OCI-LY3 (cell line): ENCODE data around the gene NOL4L.
A peak's percentile ranks its signal among the peaks of the same experiment; 100 is the strongest.

Experiments used
- H2AFZ ChIP-seq: fragments of 200-600, 300-600 bp; shearing (Covaris generic); 2 replicates; pipeline ENCODE4 v1.6.0; 2014; ENCODE audit warnings: antibody characterized with exemption, low read depth, low read length
- H3K27ac ChIP-seq: fragments of 200-600, 300-600 bp; sonication (generic); 2 replicates; pipeline ENCODE4 v1.5.1; 2014; ENCODE audit warnings: mild to moderate bottlenecking, low read length, moderate library complexity, mixed read lengths
- H3K27me3 ChIP-seq: fragments of 200-600, 300-600 bp; sonication (generic); 2 replicates; pipeline ENCODE4 v1.6.1; 2014; ENCODE audit warnings: low read depth, low read length, mixed read lengths
- H3K36me3 ChIP-seq: fragments of 200-600, 300-600 bp; sonication (generic); replicated peaks from 2 replicates; pipeline ENCODE3; 2014; ENCODE audit warnings: low read depth, low read length, mixed read lengths
- H3K4me1 ChIP-seq: fragments of 300-600, 200-600 bp; sonication (generic); 2 replicates; pipeline ENCODE4 v1.6.1; 2014; ENCODE audit warnings: low read length, mixed read lengths
- H3K4me2 ChIP-seq: fragments of 200-600, 300-600 bp; sonication (generic); 2 replicates; pipeline ENCODE4 v1.6.1; 2014; ENCODE audit warnings: low read length, mixed read lengths
- H3K4me3 ChIP-seq: fragments of 300-600, 200-600 bp; sonication (generic); 2 replicates; pipeline ENCODE4 v1.5.1; 2014; ENCODE audit warnings: antibody characterized with exemption, mild to moderate bottlenecking, low read length, moderate library complexity
- H3K79me2 ChIP-seq: fragments of 300-600, 200-600 bp; shearing (Covaris generic); 2 replicates; pipeline ENCODE4 v1.6.1; 2014; ENCODE audit warnings: mild to moderate bottlenecking, low read length, mixed read lengths
- H3K9ac ChIP-seq: fragments of 300-600, 200-600 bp; shearing (Covaris generic); 2 replicates; pipeline ENCODE4 v1.6.0; 2014; ENCODE audit warnings: mild to moderate bottlenecking, low read length, moderate library complexity
- H3K9me3 ChIP-seq: fragments of 200-600, 300-600 bp; shearing (Covaris generic); 2 replicates; pipeline ENCODE4 v1.6.1; 2014; ENCODE audit warnings: low read length, mixed read lengths; ENCODE audit not compliant: insufficient read depth
- H4K20me1 ChIP-seq: fragments of 200-600, 300-600 bp; sonication (generic); 2 replicates; pipeline ENCODE4 v1.6.1; 2016; ENCODE audit warnings: low read length, mixed read lengths; ENCODE audit not compliant: insufficient read depth
- CTCF ChIP-seq: fragments of 200-600, 300-600 bp; sonication (generic); IDR thresholded peaks from 2 replicates; pipeline ENCODE4 v1.5.1; 2014; ENCODE audit warnings: antibody characterized with exemption, low read length, low read depth
- EZH2phosphoT487 ChIP-seq: fragments of 200-600 bp; shearing (Covaris generic); IDR thresholded peaks from 2 replicates; pipeline ENCODE4 v1.6.1; 2018; ENCODE audit warnings: antibody characterized with exemption, mixed run types, low read depth

Gene NOL4L

GRCh38 chr20:32470940-32471339 is 114.2 kb downstream of the NOL4L start:
- Histone ChIP-seq H3K9ac (no peak overlapping the region), H3K9me3 (no peaks in the 10 kb centered on the region), H3K4me2 (no peak overlapping the region), H4K20me1 (no peaks in the 10 kb centered on the region), H3K4me3 (no peak overlapping the region), H3K27ac (no peak overlapping the region), H3K36me3 (no peaks in the 10 kb centered on the region), H3K4me1 (peaks cover 10% of the 10 kb centered on the region), H3K27me3 (peaks cover 18% of the 10 kb centered on the region), H3K79me2 (no peaks in the 10 kb centered on the region), H2AFZ (no peak overlapping the region)
- TF ChIP-seq EZH2phosphoT487 (no peak), CTCF (no peak)

- peaks cover 6% of the 10 kb centered on the region for H3K4me1 ChIP-seq
- no peak overlapping the region for H2AFZ ChIP-seq
- no peak overlapping the region for H3K4me2 ChIP-seq
- no peak overlapping the region for H3K27ac ChIP-seq
- H3K9me3 ChIP-seq: no peaks in the 10 kb centered on the region
- no peaks in the 10 kb centered on the region for H3K36me3 ChIP-seq
- peaks cover 11% of the 10 kb centered on the region for H3K27me3 ChIP-seq
- no peak overlapping the region for H3K4me3 ChIP-seq
- TF ChIP-seq EZH2phosphoT487 (no peak), CTCF (peak; percentile 60)
- no peaks in the 10 kb centered on the region for H3K79me2 ChIP-seq
- no peak overlapping the region for H3K9ac ChIP-seq
- no peaks in the 10 kb centered on the region for H4K20me1 ChIP-seq
Measured at GRCh38 chr20:32470025-32470861, 114.9 kb downstream of the NOL4L start.

- Histone ChIP-seq H3K4me2 (no peak overlapping the region), H2AFZ (no peak overlapping the region), H3K9me3 (no peaks in the 10 kb centered on the region), H4K20me1 (no peaks in the 10 kb centered on the region), H3K27me3 (no peaks in the 10 kb centered on the region), H3K79me2 (no peaks in the 10 kb centered on the region), H3K4me3 (no peak overlapping the region), H3K9ac (no peak overlapping the region), H3K4me1 (no peaks in the 10 kb centered on the region), H3K36me3 (no peaks in the 10 kb centered on the region), H3K27ac (no peak overlapping the region)
- TF ChIP-seq EZH2phosphoT487 (no peak), CTCF (no peak)
Measured at GRCh38 chr20:32468860-32469259, 116.3 kb downstream of the NOL4L start.

- H3K27me3 ChIP-seq: no peaks in the 10 kb centered on the region
- H3K4me2 ChIP-seq: no peak overlapping the region
- H2AFZ ChIP-seq: no peak overlapping the region
- no peaks in the 10 kb centered on the region for H3K4me1 ChIP-seq
- no peak for TF ChIP-seq CTCF
- no peak for TF ChIP-seq EZH2phosphoT487
- no peaks in the 10 kb centered on the region for H3K79me2 ChIP-seq
- no peak overlapping the region for H3K4me3 ChIP-seq
- no peak overlapping the region for H3K9ac ChIP-seq
- H3K27ac ChIP-seq: no peak overlapping the region
- no peaks in the 10 kb centered on the region for H3K36me3 ChIP-seq
- H3K9me3 ChIP-seq: no peaks in the 10 kb centered on the region
- H4K20me1 ChIP-seq: no peaks in the 10 kb centered on the region
Measured at GRCh38 chr20:32468313-32468640, 116.9 kb downstream of the NOL4L start.
